Hepatocyte (in vitro differentiated cells): ENCODE data around the gene BIRC5. TPM values are rescaled to one million over a fixed set of nuclear protein-coding genes. Genes with fewer than 3 reads are reported as not detected.

Source experiments
- DNase-seq: peaks from one replicate; pipeline ENCODE4 v3.0.0-alpha.2; 2016; ENCODE audit warnings: low spot score
- H2AFZ ChIP-seq: fragments of 200-600 bp; sonication (generic); 2 replicates; pipeline ENCODE4 v1.6.0; 2016; ENCODE audit warnings: antibody characterized with exemption, mild to moderate bottlenecking
- H3K27ac ChIP-seq: fragments of 200-600 bp; sonication (generic); 2 replicates; pipeline ENCODE4 v1.5.1; 2016; ENCODE audit warnings: mild to moderate bottlenecking
- H3K27me3 ChIP-seq: fragments of 200-600 bp; sonication (generic); 2 replicates; pipeline ENCODE4 v1.6.1; 2016
- H3K36me3 ChIP-seq: fragments of 200-600 bp; sonication (generic); replicated peaks from 2 replicates; pipeline ENCODE4 v1.5.1; 2016; ENCODE audit warnings: low read depth; ENCODE audit not compliant: insufficient read depth
- H3K4me1 ChIP-seq: fragments of 200-600 bp; sonication (generic); 2 replicates; pipeline ENCODE4 v1.5.1; 2016; ENCODE audit warnings: mild to moderate bottlenecking, moderate library complexity; ENCODE audit not compliant: insufficient read depth
- H3K4me2 ChIP-seq: fragments of 200-600 bp; sonication (generic); 2 replicates; pipeline ENCODE4 v1.6.0; 2016
- H3K4me3 ChIP-seq: fragments of 200-600 bp; sonication (generic); 2 replicates; pipeline ENCODE4 v1.5.1; 2016; ENCODE audit warnings: mild to moderate bottlenecking
- H3K79me2 ChIP-seq: fragments of 200-600 bp; sonication (generic); 2 replicates; pipeline ENCODE4 v1.6.0; 2017; ENCODE audit warnings: mild to moderate bottlenecking
- H3K9me2 ChIP-seq: fragments of 200-600 bp; sonication (generic); replicated peaks from 2 replicates; pipeline ENCODE4 v1.6.0; 2017; ENCODE audit warnings: mild to moderate bottlenecking; ENCODE audit not compliant: insufficient read depth
- H3K9me3 ChIP-seq: fragments of 200-600 bp; sonication (generic); 2 replicates; pipeline ENCODE4 v1.5.1; 2016; ENCODE audit warnings: low read depth, mild to moderate bottlenecking
- H4K20me1 ChIP-seq: fragments of 200-600 bp; sonication (generic); 2 replicates; pipeline ENCODE4 v1.6.0; 2016; ENCODE audit warnings: mild to moderate bottlenecking; ENCODE audit not compliant: insufficient read depth, poor library complexity, severe bottlenecking
- EZH2 ChIP-seq: fragments of 200-600 bp; sonication (generic); IDR thresholded peaks from 2 replicates; pipeline ENCODE4 v1.6.1; 2016; ENCODE audit warnings: antibody characterized with exemption, mild to moderate bottlenecking, borderline replicate concordance
- EZH2phosphoT487 ChIP-seq: fragments of 200-600 bp; sonication (generic); IDR thresholded peaks from one replicate; pipeline ENCODE4 v1.6.1; 2018; ENCODE audit warnings: antibody characterized with exemption, mild to moderate bottlenecking, low read depth, moderate library complexity; ENCODE audit not compliant: unreplicated experiment, severe bottlenecking
- WGBS: methylation state at CpG from one replicate; pipeline ENCODE4 v1.1.6; 2016; ENCODE audit warnings: low lambda C conversion rate; ENCODE audit errors: missing lambda C conversion rate; 5-methylcytosine and 5-hydroxymethylcytosine counted together
- polyA plus RNA-seq: library from polyadenylated mRNA; unstranded; fragments of >200 nt; fragmentation: Nextera tagmentation; extraction: Ambion mirVana; gene quantifications from 2 replicates; pipeline ENCODE4 v1.2.1, GENCODE V29; 2016
- total RNA-seq: library from RNA; depleted of rRNA; stranded (reverse); fragments of >200 nt; gene quantifications from 2 replicates; pipeline ENCODE4 v1.2.3, GENCODE V29; 2014
- TF ChIP-seq, protein P1 (sequence below): fragments of 200-600 bp; sonication (generic); IDR thresholded peaks from 2 replicates; pipeline ENCODE4 v1.5.1; 2016; ENCODE audit warnings: antibody characterized with exemption, mild to moderate bottlenecking; ENCODE audit not compliant: poor library complexity

Gene BIRC5
- total RNA-seq (12.0 and 14.6 TPM in 2 replicates), polyA plus RNA-seq (12.4 and 18.0 TPM in 2 replicates)

DNA sequence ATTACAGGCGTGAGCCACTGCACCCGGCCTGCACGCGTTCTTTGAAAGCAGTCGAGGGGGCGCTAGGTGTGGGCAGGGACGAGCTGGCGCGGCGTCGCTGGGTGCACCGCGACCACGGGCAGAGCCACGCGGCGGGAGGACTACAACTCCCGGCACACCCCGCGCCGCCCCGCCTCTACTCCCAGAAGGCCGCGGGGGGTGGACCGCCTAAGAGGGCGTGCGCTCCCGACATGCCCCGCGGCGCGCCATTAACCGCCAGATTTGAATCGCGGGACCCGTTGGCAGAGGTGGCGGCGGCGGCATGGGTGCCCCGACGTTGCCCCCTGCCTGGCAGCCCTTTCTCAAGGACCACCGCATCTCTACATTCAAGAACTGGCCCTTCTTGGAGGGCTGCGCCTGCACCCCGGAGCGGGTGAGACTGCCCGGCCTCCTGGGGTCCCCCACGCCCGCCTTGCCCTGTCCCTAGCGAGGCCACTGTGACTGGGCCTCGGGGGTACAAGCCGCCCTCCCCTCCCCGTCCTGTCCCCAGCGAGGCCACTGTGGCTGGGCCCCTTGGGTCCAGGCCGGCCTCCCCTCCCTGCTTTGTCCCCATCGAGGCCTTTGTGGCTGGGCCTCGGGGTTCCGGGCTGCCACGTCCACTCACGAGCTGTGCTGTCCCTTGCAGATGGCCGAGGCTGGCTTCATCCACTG is at the start of gene BIRC5:
Gene BIRC5 (plus strand): TSS at position 238 of the 690 bp plus-strand sequence. CDS start 64 bp downstream, at position 302.
- H3K9me2 ChIP-seq: no peaks in the 10 kb centered on the region
- no peaks in the 10 kb centered on the region for H3K36me3 ChIP-seq
- no peaks in the 10 kb centered on the region for H3K9me3 ChIP-seq
- DNase-seq: peak; percentile 97
- 2% methylated on average over 59 of the region's 60 CpGs for WGBS
- no peaks in the 10 kb centered on the region for H3K4me1 ChIP-seq
- H3K4me2 ChIP-seq: peak within 1 kb of the TSS; percentile 99
- H2AFZ ChIP-seq: peak within 1 kb of the TSS; percentile 89
- peaks cover 29% of the 10 kb centered on the region for H3K79me2 ChIP-seq
- H3K4me3 ChIP-seq: peak within 1 kb of the TSS; percentile 87
- TF ChIP-seq EZH2 (no peak), EZH2phosphoT487 (no peak)
- TF ChIP-seq, protein P1, sequence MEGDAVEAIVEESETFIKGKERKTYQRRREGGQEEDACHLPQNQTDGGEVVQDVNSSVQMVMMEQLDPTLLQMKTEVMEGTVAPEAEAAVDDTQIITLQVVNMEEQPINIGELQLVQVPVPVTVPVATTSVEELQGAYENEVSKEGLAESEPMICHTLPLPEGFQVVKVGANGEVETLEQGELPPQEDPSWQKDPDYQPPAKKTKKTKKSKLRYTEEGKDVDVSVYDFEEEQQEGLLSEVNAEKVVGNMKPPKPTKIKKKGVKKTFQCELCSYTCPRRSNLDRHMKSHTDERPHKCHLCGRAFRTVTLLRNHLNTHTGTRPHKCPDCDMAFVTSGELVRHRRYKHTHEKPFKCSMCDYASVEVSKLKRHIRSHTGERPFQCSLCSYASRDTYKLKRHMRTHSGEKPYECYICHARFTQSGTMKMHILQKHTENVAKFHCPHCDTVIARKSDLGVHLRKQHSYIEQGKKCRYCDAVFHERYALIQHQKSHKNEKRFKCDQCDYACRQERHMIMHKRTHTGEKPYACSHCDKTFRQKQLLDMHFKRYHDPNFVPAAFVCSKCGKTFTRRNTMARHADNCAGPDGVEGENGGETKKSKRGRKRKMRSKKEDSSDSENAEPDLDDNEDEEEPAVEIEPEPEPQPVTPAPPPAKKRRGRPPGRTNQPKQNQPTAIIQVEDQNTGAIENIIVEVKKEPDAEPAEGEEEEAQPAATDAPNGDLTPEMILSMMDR: no peak
- no peaks in the 10 kb centered on the region for H3K27me3 ChIP-seq
- H4K20me1 ChIP-seq: no peaks in the 10 kb centered on the region
- H3K27ac ChIP-seq: no peak within 1 kb of the TSS

DNA sequence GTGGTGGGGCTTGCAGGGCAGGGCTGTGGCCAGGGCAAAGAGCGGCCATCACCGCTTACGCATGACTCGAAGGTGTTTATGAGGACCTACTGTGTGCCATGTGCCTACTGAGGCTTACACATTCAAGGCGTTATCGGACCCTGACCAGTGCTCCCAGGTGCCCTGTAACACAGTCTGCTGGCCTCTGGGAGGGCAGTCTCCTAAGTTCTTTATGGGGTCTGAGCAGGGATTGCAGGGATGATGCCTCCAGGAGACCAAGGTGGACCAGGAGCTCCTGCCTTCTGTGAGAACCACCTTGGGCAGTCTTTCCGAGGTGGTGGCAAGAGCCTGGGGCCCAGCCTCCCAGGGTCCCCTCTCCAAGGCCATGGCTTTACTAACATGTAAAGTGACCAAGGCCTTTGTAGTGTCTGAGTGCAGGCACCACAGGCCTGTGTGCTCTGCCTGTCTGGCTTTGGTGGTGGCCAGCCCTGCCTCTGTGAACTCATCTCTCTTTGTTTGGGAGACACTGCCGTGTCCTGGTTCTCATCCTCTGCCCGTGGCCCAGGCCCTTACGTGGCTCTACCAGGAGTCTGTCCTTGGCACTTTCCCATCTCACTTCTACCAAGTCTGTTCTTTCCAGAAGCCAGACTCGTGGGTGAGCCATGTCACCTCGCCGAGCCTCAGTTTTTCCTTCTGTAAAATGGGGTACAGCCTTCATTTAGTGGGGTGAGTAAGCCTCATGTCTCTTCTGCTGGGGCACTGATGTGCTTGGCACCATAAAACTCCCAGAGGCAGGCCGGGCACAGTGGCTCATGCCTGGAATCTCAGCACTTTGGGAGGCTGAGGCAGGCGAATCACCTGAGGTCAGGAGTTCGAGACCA is 49.1 kb upstream of the BIRC5 start:
- no peaks in the 10 kb centered on the region for H3K36me3 ChIP-seq
- no peak overlapping the region for H2AFZ ChIP-seq
- no peak overlapping the region for H3K4me2 ChIP-seq
- peaks cover 3% of the 10 kb centered on the region for H3K4me1 ChIP-seq
- WGBS: 96% methylated on average over 16 of the region's 16 CpGs
- DNase-seq: no peak
- no peaks in the 10 kb centered on the region for H4K20me1 ChIP-seq
- TF ChIP-seq EZH2phosphoT487 (no peak), EZH2 (no peak)
- TF ChIP-seq, protein P1: no peak
- H3K27ac ChIP-seq: no peak overlapping the region
- H3K9me3 ChIP-seq: no peaks in the 10 kb centered on the region
- no peaks in the 10 kb centered on the region for H3K9me2 ChIP-seq
- H3K27me3 ChIP-seq: no peaks in the 10 kb centered on the region
- H3K79me2 ChIP-seq: peaks cover 15% of the 10 kb centered on the region
- H3K4me3 ChIP-seq: no peak overlapping the region

DNA sequence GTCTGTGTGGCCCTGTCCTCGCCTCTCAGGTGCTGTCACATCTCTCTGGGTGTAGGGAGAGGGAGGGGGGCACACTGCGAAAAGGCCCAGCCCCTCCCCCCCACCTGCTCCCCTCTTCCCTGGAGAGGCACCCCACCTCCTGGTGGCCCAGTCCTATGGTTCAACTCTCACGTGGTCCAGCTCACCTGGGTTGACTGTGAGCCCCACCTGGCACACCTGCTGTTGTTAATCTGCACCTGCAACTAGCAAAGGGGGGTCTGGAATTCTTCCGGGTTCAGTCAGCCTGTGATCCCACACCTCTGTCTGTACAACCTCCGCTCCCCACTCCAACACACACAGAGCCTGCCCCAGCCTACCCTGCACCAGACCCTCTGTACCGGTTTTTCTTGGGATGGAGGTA is 47.6 kb upstream of the BIRC5 start:
- H3K4me3 ChIP-seq: no peak overlapping the region
- H3K27ac ChIP-seq: no peak overlapping the region
- H3K9me2 ChIP-seq: no peaks in the 10 kb centered on the region
- no peak overlapping the region for H3K4me2 ChIP-seq
- 71% methylated on average over 5 of the region's 6 CpGs for WGBS
- H2AFZ ChIP-seq: no peak overlapping the region
- H4K20me1 ChIP-seq: no peaks in the 10 kb centered on the region
- H3K36me3 ChIP-seq: no peaks in the 10 kb centered on the region
- peaks cover 3% of the 10 kb centered on the region for H3K4me1 ChIP-seq
- TF ChIP-seq EZH2phosphoT487 (no peak), EZH2 (no peak)
- TF ChIP-seq, protein P1: no peak
- no peaks in the 10 kb centered on the region for H3K9me3 ChIP-seq
- H3K27me3 ChIP-seq: no peaks in the 10 kb centered on the region
- peaks cover 16% of the 10 kb centered on the region for H3K79me2 ChIP-seq
- no peak for DNase-seq
